NCI-H146 treated with DMSO at 0.1 percent for 48 hours (cell line): ENCODE results near the gene ZNRF2.
"Not testable (repeated sequence)": the region's sequence is repeated elsewhere in the genome, so short reads cannot be mapped to it uniquely, and the experiment has no call there.

Experiments
- DNase-seq: peaks from one replicate; lab custom pipeline; 2025; ENCODE audit not compliant: unreplicated experiment; lab: John Stamatoyannopoulos, UW

The ZNRF2 gene

DNA sequence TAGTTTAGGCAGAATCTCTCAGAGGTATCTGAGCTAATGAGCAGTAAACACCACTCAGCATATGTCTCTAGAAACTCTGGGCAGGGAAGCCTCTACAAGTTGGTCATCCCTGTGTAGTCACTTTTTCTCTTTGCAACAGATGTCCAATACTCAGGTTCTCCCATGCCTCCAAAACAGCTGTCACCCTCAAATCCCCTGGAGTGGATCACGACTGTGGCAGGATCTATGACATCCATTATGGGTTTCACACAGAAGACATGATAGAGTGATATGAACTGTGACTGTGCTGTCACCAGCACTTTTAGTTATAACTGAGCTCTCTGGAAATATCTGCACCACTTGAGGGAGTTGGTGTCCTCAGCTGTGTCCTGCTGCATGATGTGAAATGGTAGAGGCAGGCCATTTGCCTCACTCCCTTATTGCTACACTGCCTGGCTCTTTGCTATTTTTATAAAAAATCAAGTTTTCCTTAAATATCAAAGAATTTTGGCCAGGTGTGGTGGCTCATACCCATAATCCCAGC lies 24.1 kb upstream of the ZNRF2 start:
- no peak for DNase-seq

DNA sequence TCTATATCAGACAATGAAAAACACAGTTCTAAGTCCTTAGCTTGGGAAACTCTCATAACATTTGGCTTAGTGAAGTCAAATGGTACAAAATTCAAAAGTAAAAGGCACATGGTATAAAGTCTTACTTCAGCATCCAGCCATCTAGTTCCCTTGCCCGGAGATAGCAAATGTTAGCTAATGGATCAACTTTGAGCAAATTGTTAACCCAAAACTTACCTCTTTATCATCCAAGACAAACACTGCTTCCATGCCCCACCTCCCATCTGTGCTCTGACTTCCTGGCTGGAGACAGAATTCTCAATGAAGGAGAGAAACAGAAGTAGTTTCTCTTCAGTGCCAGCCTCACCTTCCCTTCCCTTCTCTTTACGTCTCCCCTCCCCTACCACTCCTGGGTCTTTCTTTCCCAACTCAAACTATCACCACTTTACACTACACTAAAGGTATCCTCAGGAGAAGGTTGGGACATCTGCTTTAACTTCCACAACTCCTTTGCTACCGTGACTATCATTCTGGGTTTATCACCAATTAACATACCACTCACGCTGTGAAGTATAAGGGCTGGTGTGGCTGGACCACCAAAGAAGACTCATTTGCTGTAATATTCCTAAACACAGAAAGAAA lies 21.2 kb upstream of the ZNRF2 start:
- no peak for DNase-seq

DNA sequence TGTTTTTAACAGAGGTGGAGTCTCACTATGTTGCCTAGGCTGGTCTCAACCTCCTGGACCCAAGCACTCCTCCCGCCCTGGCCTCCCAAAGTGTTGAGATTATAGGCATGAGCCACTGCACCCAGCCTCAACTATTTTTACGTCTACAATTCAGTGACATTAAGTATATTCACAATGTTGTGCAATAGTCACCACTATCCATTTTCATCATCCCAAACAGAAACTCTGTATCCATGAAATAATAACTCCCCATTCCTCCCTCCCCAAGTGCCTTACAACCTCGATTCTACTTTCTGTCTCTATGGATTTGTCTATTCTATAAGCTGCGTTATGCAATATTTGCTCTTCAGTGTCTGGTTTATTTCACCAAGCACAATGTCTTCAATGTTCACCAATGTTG lies 20.3 kb upstream of the ZNRF2 start:
- no peak for DNase-seq

DNA sequence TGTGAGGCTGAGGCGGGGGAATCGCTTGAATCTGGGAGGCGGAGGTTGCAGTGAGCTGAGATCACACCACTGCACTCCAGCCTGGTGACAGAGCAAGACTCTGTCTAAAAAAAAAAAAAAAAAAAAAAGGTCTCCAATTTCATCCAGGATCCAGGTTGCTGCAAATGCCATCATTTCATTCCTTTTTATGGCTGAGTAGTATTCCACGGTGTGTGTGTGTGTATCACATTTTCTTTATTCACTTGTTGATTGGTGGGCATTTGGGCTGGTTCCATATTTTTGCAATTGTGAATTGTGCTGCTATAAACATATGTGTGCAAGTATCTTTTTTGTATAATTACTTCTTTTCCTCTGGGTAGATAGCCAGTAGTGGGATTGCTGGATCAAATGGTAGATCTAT lies 19.2 kb upstream of the ZNRF2 start:
- DNase-seq, result not testable (repeated sequence)

DNA sequence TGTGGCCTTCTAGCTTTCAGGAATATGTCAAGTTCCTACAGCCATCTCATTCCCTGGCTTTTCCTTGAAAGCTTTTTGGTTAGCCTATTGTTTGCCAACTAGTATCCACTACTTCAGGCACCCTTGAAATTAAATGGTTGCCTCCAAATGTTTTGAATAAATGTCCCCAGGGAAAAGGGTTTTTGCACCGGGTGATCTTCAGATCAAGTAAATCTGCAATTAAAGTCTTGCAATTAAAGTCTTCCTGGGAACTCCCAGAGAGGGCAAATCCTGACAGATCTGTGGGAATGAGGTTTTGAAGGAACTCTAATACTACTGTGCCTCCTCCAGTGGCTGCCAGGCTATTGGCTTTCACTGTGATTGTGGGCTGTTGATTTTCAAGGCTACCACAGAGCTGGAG lies 17.7 kb upstream of the ZNRF2 start:
- no peak for DNase-seq

DNA sequence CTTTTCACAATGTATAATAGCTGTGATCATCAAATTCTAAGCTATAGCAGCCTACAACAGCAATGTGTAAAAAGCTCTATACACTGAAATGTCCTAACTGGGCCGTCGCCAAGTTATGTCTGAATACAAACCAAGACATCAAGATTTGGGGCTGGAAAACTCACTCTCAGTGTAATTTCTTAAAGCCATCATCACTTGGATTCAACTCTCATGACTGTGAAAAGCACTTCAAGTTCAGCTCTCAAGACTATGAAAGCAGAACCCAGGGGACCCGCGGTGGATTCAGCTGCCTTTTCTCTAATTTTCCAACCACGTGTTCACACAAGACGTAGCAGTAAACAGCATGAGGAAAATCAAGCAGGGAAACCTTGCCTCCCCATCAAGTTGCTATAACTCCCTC lies 15.8 kb upstream of the ZNRF2 start:
- no peak for DNase-seq

DNA sequence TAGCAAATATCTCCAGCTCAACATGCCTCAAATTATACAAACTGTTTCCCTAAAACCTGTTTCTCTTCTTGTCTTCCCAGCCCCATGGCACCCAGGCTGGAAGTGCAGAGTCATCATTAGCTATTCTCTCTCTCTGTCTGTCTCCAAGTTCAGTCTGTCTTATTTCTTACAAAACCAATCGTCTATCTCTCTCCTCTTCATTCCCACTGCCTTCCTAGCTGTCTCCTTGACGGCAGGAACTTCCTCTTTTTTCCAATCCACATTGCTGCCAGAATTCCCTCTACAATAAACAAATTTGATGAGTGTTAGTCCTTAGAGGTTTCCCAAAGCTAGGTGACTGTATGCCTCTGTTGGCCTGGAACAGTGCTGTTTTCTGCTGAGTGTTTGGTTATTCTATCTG lies 14.9 kb upstream of the ZNRF2 start:
- DNase-seq, result no peak

DNA sequence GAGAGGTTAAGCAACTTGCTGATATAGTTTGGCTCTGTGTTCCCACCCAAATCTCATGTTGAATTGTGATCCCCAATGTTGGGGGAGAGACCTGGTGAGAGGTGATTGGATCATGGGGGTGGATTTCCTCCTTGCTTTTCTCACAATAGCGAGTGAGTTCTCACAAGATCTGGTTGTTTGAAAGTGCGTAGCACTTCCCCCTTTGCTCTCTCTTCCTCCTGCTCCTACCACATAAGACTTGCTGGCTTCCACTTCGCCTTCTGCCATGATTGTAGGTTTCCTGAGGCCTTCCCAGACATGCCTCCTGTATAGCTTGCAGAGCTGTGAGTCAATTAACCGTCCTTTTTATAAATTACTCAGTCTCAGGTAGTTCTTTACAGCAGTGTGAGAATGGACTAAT lies 13.5 kb upstream of the ZNRF2 start:
- DNase-seq, result no peak

DNA sequence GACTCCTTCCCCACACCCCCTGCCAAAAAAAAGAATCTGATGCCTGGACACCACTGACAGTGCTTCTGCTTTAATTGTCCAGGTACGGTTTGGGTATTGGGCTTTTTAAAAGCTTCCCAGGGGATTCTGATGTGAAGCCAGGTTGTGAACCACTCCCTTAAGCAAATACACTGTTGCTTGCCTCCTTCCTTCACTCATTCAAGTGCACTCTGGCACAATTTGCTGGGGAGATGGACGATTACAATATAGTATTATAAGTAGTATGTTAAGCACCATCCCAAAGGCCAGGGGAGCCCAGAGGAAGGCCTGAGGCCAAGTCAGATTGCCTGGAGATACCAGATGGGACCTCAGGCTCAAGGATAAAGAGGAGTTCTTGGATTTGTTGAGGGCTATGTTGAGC lies 12.3 kb upstream of the ZNRF2 start:
- no peak for DNase-seq

DNA sequence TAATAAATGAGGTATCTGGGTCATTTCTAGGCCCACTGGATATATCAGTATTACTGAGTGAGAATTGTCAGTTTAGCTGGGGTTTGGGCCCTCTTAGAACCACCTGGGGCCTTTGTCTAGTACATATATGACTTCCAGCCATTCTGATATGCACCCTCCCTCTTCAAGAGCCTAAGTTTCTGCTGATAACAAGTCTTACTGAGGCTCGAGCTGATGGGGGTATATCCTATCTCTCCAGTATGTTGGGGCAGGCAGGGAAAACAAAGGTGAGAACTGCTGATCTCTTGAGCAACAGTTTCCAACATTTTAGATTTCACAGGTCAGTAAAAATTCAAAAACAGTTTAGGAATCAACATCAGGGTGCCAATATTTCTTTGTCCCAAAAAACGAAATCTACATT lies 10.8 kb upstream of the ZNRF2 start:
- DNase-seq, result no peak

DNA sequence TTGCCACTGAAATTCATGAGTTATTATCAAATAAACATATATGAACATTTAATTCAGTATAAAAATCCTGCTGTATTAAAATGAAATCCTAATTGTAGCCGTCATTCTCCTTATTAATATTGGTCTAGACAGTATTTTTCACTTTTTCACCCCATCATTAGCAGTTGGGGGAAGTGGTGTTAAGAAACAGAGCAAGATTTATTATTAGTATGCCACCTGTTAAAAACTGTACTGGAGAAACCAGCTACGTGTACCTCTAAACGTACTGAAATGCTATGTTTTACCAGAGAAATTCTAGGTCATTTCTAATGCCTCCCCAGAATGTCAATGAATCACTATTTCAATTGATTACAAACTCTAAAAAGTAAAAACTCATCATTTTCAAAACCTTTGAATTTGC lies 9.8 kb upstream of the ZNRF2 start:
- DNase-seq, result no peak

DNA sequence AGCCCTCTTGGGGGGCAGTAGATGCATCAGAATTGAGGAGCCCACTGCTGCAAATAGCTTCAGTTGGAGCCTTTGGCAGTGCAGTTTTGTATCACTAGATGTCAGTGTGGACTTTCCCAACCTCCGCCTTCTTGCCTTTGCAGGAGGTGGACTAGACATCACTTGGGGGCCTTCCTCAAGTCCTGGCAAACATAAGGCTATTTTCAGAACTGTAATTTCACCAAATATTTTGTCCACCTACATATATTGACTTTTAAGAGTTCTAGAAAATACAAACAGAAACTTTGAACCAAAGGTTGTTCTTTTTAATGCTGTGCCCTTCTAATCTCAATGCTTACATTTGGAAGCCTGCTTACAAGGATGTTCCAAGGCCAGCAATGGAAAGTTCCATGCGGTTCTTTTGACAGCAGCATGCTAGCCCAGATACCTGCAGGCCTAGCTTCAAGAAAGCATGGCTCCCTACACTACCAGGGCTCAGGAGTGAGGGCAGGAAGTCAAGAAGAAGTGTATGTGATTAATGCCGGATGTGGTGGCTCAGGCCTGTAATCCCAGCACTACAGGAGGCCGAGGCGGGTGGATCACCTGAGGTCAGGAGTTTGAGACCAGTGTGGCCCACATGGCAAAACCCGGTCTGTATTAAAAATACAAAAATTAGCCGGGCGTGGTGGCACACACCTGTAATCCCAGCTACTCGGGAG lies 8.0 kb upstream of the ZNRF2 start:
- no peak for DNase-seq

DNA sequence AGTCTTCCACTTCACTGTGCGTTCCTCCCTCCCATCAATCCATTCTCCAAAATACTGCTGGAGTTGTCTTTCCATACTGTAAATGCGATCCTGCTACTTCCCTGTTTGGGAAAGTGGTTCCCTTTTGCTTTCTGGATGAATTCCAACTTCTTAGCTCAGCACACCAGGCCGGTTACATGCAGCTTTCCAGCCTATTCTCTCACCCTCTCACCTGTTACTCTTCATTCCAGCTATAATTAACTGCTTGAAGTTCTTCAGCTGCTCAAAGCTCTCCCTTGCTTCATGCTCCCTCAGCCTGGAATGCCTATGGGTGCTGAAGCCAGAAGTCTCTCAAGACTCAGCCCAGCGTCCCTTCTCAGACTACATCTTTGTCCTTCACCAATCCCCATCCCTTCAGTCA lies 6.0 kb upstream of the ZNRF2 start:
- DNase-seq, result no peak

DNA sequence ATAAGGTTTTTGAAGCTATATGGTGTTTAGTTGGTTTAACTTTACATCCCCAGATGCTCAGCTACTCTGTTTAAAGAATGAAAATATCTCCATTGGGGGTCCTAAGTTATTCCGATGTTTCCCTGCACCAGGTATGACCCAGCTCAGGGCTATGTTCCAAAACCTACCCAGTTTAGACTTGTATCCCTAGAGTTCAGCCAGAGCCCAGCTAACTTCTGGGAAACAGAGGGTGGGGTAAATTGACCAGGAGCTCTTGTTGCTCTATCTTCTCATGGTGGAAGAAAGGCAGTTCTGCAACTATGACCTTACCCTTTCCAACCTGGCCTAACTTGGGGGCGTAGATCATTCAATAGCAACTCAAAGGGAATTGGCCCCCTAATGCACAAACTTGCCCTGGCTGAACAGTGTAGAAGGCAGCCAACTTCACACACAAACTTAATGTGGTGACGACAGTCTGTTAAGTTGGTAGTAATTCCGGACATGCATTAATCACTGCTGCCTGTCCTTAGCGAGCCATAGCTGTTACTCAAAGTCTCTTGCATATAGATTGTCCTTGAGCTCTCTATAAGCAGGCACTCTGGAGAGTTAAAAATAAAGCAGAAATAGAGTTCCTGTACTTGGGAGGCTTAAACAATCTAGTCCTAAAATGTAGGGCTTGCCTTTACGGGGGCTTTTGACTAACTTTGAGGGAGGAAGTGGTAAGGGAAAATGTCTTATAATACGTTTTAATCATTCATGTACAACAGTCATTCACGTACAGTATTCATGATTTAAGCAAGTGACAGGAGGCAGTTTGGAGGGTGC lies 5.3 kb upstream of the ZNRF2 start:
- DNase-seq, result no peak

DNA sequence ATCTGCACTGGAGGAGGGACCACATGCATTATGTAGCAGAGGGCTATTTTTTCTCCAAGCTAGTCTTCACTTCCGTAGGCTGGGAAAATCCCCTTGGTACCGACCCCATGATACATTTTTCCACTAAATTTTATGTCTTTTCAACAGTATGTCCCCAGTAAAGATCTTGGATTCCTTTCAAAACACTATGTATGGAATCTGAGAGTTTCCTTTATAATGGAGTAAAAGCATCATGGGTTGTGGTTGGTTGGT lies 4.8 kb upstream of the ZNRF2 start:
- no peak for DNase-seq

DNA sequence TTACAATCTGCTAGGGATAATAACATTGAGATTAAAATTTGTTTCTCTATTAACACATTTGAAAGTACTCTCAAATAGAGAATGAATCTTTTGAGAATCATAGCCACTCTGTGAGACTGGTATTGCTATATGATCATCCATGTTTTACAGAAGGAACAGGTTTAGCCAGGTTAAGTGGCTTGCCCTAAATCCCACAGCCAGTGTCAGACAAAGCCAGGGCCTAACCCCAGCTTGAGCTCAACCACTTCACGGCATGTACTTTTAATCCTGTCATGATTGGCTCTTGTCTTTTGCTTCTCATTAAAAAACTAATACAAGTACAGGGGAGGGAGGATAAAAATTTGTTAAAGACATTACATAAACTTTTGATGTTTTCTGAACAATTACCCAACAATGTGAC lies 3.8 kb upstream of the ZNRF2 start:
- DNase-seq, result no peak

DNA sequence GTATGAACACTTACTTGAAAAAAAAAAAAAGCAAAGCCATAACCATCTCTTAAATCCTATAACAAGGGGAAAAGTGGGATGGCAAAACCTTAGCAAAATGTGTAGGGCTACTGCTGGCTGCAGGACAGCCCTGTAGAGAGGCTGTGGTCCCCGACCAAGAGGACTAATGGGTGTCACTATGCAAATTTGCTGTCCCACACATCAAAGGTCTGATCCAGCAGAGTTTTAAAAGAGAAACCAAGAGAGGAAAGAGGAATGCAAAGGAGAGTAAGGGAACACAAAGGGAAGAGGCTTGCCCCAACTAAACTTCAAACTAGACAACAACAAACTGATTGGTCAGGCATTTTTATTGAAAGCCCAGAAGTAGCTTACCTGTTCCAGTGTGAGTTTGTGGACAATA lies 3.1 kb upstream of the ZNRF2 start:
- no peak for DNase-seq

DNA sequence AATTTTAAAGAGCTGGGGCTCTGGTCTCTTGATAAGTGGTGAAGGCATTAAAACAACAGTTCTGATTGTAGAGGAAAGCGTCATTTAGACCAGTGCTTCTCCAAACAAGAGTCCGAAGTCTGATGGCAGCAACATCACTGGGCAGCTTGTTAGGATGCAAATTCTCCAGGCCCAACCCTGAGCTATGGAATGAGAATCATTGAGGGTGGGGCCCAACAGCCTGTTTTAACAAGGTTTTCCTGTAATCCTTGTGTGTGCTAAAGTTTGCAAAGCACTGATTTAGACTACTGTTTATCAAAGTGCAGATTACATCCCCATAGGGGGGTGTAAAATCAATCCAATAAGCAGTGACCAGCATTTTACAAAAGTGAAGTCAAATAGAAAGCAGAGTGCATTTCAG lies 2.6 kb upstream of the ZNRF2 start:
- no peak for DNase-seq

DNA sequence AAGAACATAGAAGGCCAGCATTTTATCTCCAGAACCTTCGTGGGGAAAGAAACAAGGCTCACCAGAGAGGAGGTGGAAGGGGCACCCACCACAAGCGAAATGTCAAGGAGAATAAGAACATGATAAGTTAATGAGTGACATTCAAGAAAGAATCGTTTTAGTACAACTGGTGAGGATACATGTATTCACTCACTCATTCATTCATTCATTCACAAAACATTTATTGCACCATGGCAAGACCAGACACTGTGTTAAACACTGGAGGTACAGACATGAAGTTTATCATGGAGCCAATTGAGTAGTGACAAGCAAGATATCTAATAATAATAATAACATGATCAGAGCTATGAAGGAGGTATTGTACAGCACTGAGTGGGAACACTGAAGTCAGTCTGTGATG lies 1.7 kb upstream of the ZNRF2 start:
- no peak for DNase-seq

DNA sequence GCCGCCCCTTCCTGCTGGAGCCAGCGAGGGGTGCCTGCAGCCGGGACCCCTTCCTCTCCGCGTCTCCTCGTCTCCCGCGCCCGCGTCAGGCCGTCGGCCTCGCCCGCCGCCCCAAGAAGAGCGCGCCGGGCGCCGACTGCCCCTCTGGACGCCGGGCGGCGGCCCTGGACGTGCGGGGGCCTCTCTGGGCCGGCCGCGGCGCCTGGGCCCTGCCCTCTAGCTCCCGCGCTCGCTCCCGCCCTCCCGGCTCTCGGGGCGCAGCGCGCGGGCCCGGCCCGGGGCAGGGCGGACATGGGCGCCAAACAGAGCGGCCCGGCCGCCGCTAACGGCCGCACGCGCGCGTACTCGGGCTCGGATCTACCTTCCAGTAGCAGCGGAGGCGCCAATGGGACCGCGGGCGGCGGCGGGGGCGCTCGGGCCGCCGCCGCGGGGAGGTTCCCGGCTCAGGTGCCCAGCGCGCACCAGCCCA lies 704 bp downstream of the ZNRF2 start:
- peak; percentile 33 for DNase-seq

DNA sequence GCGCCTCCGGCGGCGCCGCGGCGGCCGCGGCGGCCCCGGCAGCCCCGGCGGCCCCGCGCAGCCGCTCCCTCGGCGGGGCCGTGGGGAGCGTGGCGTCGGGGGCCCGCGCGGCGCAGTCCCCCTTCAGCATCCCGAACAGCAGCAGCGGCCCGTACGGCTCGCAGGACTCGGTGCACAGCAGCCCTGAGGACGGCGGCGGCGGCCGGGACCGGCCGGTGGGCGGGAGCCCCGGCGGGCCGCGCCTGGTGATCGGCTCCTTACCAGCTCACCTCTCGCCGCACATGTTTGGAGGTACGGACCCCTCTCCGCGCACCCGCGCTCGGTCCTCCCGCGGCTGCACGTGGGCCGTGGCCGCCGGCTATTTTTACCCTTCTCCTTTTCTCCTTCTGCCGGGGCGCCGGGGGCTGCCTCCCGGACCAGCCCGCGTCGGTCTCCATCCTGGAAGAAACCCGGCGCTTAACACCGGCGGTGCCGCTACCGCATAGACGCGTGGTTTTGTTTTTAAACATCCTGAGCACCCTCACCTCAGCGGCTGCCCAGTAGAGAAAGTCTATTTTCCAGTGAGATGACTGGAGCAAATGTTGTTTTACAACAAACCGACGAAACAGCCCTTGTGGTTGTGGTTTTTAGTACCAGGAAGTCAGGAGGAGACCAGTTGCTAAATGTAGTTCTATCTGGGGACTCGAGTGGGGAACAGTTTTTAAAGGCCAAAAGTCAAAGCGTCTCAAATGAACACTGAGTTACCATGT lies 1.3 kb downstream of the ZNRF2 start:
- DNase-seq, result no peak

DNA sequence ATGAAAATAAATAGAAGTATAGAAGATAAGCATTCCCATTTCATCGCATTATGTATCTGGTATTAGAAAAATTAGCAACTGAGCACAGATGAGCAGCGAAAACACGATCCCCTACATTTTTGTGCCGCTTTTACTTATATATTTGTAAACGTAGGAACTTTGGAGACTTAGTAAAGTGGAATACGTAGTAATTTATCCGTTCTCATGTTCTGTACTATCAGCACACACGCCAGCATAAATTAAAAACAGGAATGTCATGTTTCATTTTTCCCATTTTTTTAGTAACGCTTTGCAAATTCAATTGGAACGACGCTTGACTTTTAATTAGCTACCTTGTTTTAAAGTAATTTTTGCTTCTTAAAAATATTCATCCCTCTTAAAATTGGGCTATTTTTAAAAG lies 2.4 kb downstream of the ZNRF2 start:
- DNase-seq, result no peak
